ENCODE results near the gene USP34. TPM values are rescaled to one million over a fixed set of nuclear protein-coding genes. Genes with fewer than 3 reads are reported as not detected.

USP34 gene
- polyA plus RNA-seq, 3 donors = 114 to 147 (median 141) TPM

- no peak for DNase-seq (ENCODE audit: extremely low read depth in 1 of 11, low read depth in 9 of 11, low spot score in 4 of 11)
Observed at GRCh38 chr2:61436092-61436491, 34.8 kb downstream of the USP34 start.

GRCh38 chr2:61435291-61435690 is 35.6 kb downstream of the USP34 start:
- no peak for DNase-seq (ENCODE audit: extremely low read depth in 1 of 11, low read depth in 9 of 11, low spot score in 4 of 11)

GRCh38 chr2:61434314-61434713 is 36.6 kb downstream of the USP34 start:
- no peak for DNase-seq (ENCODE audit: extremely low read depth in 1 of 11, low read depth in 9 of 11, low spot score in 4 of 11)

GRCh38 chr2:61433606-61434005 is 37.3 kb downstream of the USP34 start:
- no peak for DNase-seq (ENCODE audit: extremely low read depth in 1 of 11, low read depth in 9 of 11, low spot score in 4 of 11)

GRCh38 chr2:61432990-61433389 is 37.9 kb downstream of the USP34 start:
- DNase-seq (ENCODE audit: extremely low read depth in 1 of 11, low read depth in 9 of 11, low spot score in 4 of 11) = no peak

- no peak for DNase-seq (ENCODE audit: extremely low read depth in 1 of 11, low read depth in 9 of 11, low spot score in 4 of 11)
Observed at GRCh38 chr2:61431345-61431744, 39.5 kb downstream of the USP34 start.

GRCh38 chr2:61426267-61426897 is 44.5 kb downstream of the USP34 start:
- peak in 2 of 11 donors; percentile 6 to 12 for DNase-seq (ENCODE audit: extremely low read depth in 1 of 11, low read depth in 9 of 11, low spot score in 4 of 11)

GRCh38 chr2:61425605-61426155 is 45.2 kb downstream of the USP34 start:
- no peak for DNase-seq (ENCODE audit: extremely low read depth in 1 of 11, low read depth in 9 of 11, low spot score in 4 of 11)

- DNase-seq (ENCODE audit: extremely low read depth in 1 of 11, low read depth in 9 of 11, low spot score in 4 of 11) = no peak
Observed at GRCh38 chr2:61423714-61424113, 47.2 kb downstream of the USP34 start.

GRCh38 chr2:61421611-61422010 is 49.3 kb downstream of the USP34 start:
- DNase-seq (ENCODE audit: extremely low read depth in 1 of 11, low read depth in 9 of 11, low spot score in 4 of 11) = no peak

- no peak for DNase-seq (ENCODE audit: extremely low read depth in 1 of 11, low read depth in 9 of 11, low spot score in 4 of 11)
Observed at GRCh38 chr2:61420991-61421544, 49.8 kb downstream of the USP34 start.

GRCh38 chr2:61419570-61419969 is 51.3 kb downstream of the USP34 start:
- no peak for DNase-seq (ENCODE audit: extremely low read depth in 1 of 11, low read depth in 9 of 11, low spot score in 4 of 11)

- no peak for DNase-seq (ENCODE audit: extremely low read depth in 1 of 11, low read depth in 9 of 11, low spot score in 4 of 11)
Observed at GRCh38 chr2:61419129-61419528, 51.8 kb downstream of the USP34 start.

GRCh38 chr2:61416871-61417645 is 53.8 kb downstream of the USP34 start:
- no peak for DNase-seq (ENCODE audit: extremely low read depth in 1 of 11, low read depth in 9 of 11, low spot score in 4 of 11)

- DNase-seq (ENCODE audit: extremely low read depth in 1 of 11, low read depth in 9 of 11, low spot score in 4 of 11) = no peak
Observed at GRCh38 chr2:61415265-61415664, 55.6 kb downstream of the USP34 start.

- no peak for DNase-seq (ENCODE audit: extremely low read depth in 1 of 11, low read depth in 9 of 11, low spot score in 4 of 11)
Observed at GRCh38 chr2:61414674-61415073, 56.2 kb downstream of the USP34 start.

- DNase-seq (ENCODE audit: extremely low read depth in 1 of 11, low read depth in 9 of 11, low spot score in 4 of 11) = no peak
Observed at GRCh38 chr2:61411109-61411508, 59.8 kb downstream of the USP34 start.

- no peak for DNase-seq (ENCODE audit: extremely low read depth in 1 of 11, low read depth in 9 of 11, low spot score in 4 of 11)
Observed at GRCh38 chr2:61410185-61410584, 60.7 kb downstream of the USP34 start.

- no peak for DNase-seq (ENCODE audit: extremely low read depth in 1 of 11, low read depth in 9 of 11, low spot score in 4 of 11)
Observed at GRCh38 chr2:61405813-61406212, 65.1 kb downstream of the USP34 start.

GRCh38 chr2:61404438-61404837 is 66.4 kb downstream of the USP34 start:
- DNase-seq (ENCODE audit: extremely low read depth in 1 of 11, low read depth in 9 of 11, low spot score in 4 of 11) = no peak

Data from renal cortex interstitium (tissue), 11 donors.